KMS-11 (cell line): ENCODE data around the gene GPC4.

Source experiments
- H2AFZ ChIP-seq: fragments of 200-600 bp; sonication (generic); 2 replicates; pipeline ENCODE4 v1.6.1; 2016; ENCODE audit warnings: antibody characterized with exemption, mixed run types, low read depth
- H3K27ac ChIP-seq: fragments of 200-600 bp; sonication (generic); 2 replicates; pipeline ENCODE4 v1.6.1; 2016; ENCODE audit warnings: mild to moderate bottlenecking, mixed run types
- H3K27me3 ChIP-seq: fragments of 200-600 bp; sonication (generic); 2 replicates; pipeline ENCODE4 v1.6.1; 2017; ENCODE audit warnings: mild to moderate bottlenecking, low read depth, mixed run types, moderate library complexity; ENCODE audit not compliant: insufficient read depth
- H3K36me3 ChIP-seq: fragments of 200-600 bp; sonication (generic); 2 replicates; pipeline ENCODE4 v1.6.1; 2017; ENCODE audit warnings: mild to moderate bottlenecking, mixed run types; ENCODE audit not compliant: insufficient read depth
- H3K4me1 ChIP-seq: fragments of 200-600 bp; sonication (generic); 2 replicates; pipeline ENCODE4 v1.6.1; 2016; ENCODE audit warnings: mild to moderate bottlenecking, low read depth, mixed run types; ENCODE audit not compliant: poor library complexity, severe bottlenecking
- H3K4me2 ChIP-seq: fragments of 200-600 bp; sonication (generic); 2 replicates; pipeline ENCODE4 v1.7.0; 2016; ENCODE audit warnings: mild to moderate bottlenecking, mixed run types
- H3K4me3 ChIP-seq: fragments of 200-600 bp; sonication (generic); IDR thresholded peaks from 2 replicates; pipeline ENCODE4 v1.6.1; 2017; ENCODE audit warnings: low read depth, low read length, mixed read lengths; ENCODE audit not compliant: insufficient read depth
- H3K79me2 ChIP-seq: fragments of 200-600 bp; sonication (generic); 2 replicates; pipeline ENCODE4 v1.6.1; 2016; ENCODE audit warnings: low read depth, mixed run types; ENCODE audit not compliant: insufficient read depth
- H3K9ac ChIP-seq: fragments of 200-600 bp; sonication (generic); 2 replicates; pipeline ENCODE4 v1.6.1; 2016; ENCODE audit warnings: mild to moderate bottlenecking, mixed run types
- H4K20me1 ChIP-seq: fragments of 200-600 bp; sonication (generic); 2 replicates; pipeline ENCODE4 v1.6.1; 2016; ENCODE audit warnings: mild to moderate bottlenecking, mixed run types; ENCODE audit not compliant: insufficient read depth
- TF ChIP-seq, protein P1 (sequence below): fragments of 200-600 bp; sonication (generic); conservative IDR thresholded peaks from 2 replicates; pipeline ENCODE4 v1.6.1; 2017; ENCODE audit warnings: low read depth, mild to moderate bottlenecking, antibody characterized with exemption, low read length, moderate library complexity, mixed read lengths

GPC4 gene

DNA sequence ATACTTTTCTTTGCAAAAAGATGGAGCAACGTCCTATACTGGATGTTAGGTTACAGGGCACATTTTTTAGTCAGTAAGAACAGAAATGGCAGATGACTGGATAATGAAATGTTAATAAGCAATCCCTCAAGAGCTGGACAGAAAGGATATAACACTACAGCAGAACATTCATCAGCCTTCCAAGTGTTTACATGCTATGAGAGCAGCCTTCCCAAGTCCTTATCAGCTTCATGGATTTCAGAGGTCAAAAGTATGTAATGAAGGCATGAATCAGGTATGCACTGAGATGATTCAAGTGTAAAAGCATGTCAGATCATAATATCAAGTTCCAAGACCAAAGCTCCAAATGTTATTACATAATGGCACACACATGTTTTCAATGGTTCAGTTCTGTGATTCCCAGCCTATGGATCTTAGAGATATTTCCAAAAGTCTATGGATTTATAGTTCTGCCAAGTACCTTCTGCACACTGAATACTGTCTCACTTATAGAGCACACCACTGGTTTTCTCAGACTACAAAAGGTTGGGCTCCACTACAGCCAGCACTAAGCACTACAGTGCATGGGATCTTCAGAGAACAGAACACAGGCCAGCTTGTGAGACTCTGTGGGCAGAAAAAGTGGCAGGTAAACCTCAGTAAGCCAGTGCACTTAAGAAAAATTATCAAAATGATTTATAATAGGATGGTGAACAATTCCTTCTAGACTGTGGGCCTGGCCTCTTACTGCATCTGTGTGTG, 49.2 kb downstream of the GPC4 start:
- TF ChIP-seq, protein P1, sequence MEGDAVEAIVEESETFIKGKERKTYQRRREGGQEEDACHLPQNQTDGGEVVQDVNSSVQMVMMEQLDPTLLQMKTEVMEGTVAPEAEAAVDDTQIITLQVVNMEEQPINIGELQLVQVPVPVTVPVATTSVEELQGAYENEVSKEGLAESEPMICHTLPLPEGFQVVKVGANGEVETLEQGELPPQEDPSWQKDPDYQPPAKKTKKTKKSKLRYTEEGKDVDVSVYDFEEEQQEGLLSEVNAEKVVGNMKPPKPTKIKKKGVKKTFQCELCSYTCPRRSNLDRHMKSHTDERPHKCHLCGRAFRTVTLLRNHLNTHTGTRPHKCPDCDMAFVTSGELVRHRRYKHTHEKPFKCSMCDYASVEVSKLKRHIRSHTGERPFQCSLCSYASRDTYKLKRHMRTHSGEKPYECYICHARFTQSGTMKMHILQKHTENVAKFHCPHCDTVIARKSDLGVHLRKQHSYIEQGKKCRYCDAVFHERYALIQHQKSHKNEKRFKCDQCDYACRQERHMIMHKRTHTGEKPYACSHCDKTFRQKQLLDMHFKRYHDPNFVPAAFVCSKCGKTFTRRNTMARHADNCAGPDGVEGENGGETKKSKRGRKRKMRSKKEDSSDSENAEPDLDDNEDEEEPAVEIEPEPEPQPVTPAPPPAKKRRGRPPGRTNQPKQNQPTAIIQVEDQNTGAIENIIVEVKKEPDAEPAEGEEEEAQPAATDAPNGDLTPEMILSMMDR = no peak
- Histone ChIP-seq H3K4me2 (no peak overlapping the region), H3K36me3 (no peaks in the 10 kb centered on the region), H3K79me2 (no peaks in the 10 kb centered on the region), H3K4me1 (no peaks in the 10 kb centered on the region), H3K27ac (no peak overlapping the region), H3K27me3 (no peaks in the 10 kb centered on the region), H4K20me1 (no peaks in the 10 kb centered on the region), H2AFZ (no peak overlapping the region), H3K4me3 (no peak overlapping the region), H3K9ac (no peak overlapping the region)

DNA sequence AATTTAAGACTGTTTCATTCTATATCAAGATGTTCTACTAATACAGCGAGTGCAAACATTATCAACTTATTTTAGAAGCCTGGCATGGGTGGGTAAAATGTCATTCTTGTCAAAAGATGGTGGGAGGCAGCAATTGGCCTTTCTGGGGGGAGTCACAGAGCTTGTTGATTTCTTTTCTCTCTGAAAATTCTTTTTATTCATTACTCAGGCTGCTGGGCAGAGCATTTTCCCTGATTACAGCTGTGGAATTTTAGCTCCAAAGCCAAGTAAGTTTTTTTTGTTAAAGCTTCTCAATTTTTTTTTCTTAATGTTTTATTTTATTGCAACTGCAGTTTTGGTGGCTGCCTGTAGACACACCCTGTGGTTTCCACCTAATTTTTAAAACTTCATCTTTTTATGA, 50.4 kb downstream of the GPC4 start:
- H3K4me3 ChIP-seq = no peak overlapping the region
- H2AFZ ChIP-seq = no peak overlapping the region
- no peaks in the 10 kb centered on the region for H3K4me1 ChIP-seq
- no peak overlapping the region for H3K4me2 ChIP-seq
- TF ChIP-seq, protein P1 = no peak
- H3K27me3 ChIP-seq = no peaks in the 10 kb centered on the region
- no peaks in the 10 kb centered on the region for H3K79me2 ChIP-seq
- H4K20me1 ChIP-seq = no peaks in the 10 kb centered on the region
- no peak overlapping the region for H3K27ac ChIP-seq
- H3K9ac ChIP-seq = no peak overlapping the region
- H3K36me3 ChIP-seq = no peaks in the 10 kb centered on the region

DNA sequence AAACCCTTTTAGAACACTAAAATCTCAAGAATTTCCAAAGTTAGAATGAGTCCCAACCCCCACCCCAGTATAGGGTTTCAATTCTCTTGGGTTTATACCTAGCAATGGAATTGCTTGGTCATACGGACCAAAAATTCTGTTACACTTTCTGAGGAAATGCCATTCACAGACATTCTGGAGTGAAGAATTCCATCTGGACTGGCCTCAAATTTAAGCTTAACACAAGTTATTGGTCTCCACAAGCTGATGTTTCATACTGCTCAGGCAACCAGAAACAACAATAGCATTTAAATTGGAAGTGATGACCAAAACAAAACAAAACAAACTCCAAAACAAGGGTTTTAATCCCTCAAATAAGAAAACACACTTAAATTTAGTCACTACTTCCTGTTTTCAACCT, 51.1 kb downstream of the GPC4 start:
- H3K4me3 ChIP-seq = no peak overlapping the region
- no peak overlapping the region for H3K27ac ChIP-seq
- H3K27me3 ChIP-seq = no peaks in the 10 kb centered on the region
- no peaks in the 10 kb centered on the region for H4K20me1 ChIP-seq
- no peak overlapping the region for H2AFZ ChIP-seq
- no peaks in the 10 kb centered on the region for H3K79me2 ChIP-seq
- TF ChIP-seq, protein P1 = no peak
- no peak overlapping the region for H3K4me2 ChIP-seq
- no peaks in the 10 kb centered on the region for H3K36me3 ChIP-seq
- H3K9ac ChIP-seq = no peak overlapping the region
- H3K4me1 ChIP-seq = no peaks in the 10 kb centered on the region

DNA sequence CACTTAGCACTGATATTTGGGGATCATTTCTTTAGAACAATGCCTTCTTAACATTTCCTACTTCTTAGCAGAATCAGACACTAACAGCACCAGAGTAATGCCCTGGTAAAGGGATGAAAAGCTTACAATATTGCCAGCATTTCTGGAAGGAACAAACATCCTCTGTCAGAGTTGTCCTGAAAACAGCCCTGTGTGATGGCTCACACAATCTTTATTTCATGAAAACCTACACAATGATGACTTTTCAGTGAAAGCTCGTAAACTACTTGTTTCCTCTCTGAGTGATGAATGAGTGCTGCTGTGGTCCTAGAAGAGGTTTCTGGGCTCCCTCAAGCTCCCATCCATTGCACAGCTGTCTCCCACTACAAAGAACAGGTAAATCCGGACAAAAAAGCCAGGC, 52.8 kb downstream of the GPC4 start:
- H4K20me1 ChIP-seq = no peaks in the 10 kb centered on the region
- H3K36me3 ChIP-seq = no peaks in the 10 kb centered on the region
- H3K4me2 ChIP-seq = no peak overlapping the region
- no peak overlapping the region for H3K4me3 ChIP-seq
- H3K27me3 ChIP-seq = no peaks in the 10 kb centered on the region
- no peak overlapping the region for H2AFZ ChIP-seq
- H3K9ac ChIP-seq = no peak overlapping the region
- H3K4me1 ChIP-seq = no peaks in the 10 kb centered on the region
- H3K27ac ChIP-seq = no peak overlapping the region
- no peaks in the 10 kb centered on the region for H3K79me2 ChIP-seq
- TF ChIP-seq, protein P1 = no peak
